Esophagus mucosa (tissue), 1 donor: ENCODE data around the gene DPT. TPM values are rescaled to one million over a fixed set of nuclear protein-coding genes. Genes with fewer than 3 reads are reported as not detected.

ENCODE experiments used
- ATAC-seq: fragments of 200-7000 bp; cut with Tn5 transposase; one replicate; pipeline ENCODE4 v1.9.1; 2020
- total RNA-seq: library from RNA; stranded (reverse); gene quantifications from one replicate; pipeline ENCODE4 v1.2.4, GENCODE V29; 2023
- donor health status: DM: yes; HTN: yes; CAD: no.

DPT gene
- total RNA-seq, 1 donor from 2014 or later, result 0.56 TPM

GRCh38 chr1:168698453-168698852 is 30.6 kb downstream of the DPT start:
- no peak for ATAC-seq

- no peak for ATAC-seq
Observed at GRCh38 chr1:168697356-168698126, 31.5 kb downstream of the DPT start.

- ATAC-seq, result no peak
Observed at GRCh38 chr1:168696125-168696760, 32.8 kb downstream of the DPT start.

GRCh38 chr1:168693872-168694238 is 35.2 kb downstream of the DPT start:
- no peak for ATAC-seq

- ATAC-seq, result no peak
Observed at GRCh38 chr1:168693197-168693871, 35.7 kb downstream of the DPT start.

GRCh38 chr1:168692472-168692871 is 36.5 kb downstream of the DPT start:
- no peak for ATAC-seq

- ATAC-seq, result no peak
Observed at GRCh38 chr1:168691541-168691940, 37.5 kb downstream of the DPT start.

- peak; percentile 44 for ATAC-seq
Observed at GRCh38 chr1:168689726-168690602, 39.0 kb downstream of the DPT start.

GRCh38 chr1:168689327-168689657 is 39.7 kb downstream of the DPT start:
- no peak for ATAC-seq

- no peak for ATAC-seq
Observed at GRCh38 chr1:168688644-168689326, 40.2 kb downstream of the DPT start.

GRCh38 chr1:168687816-168688215 is 41.2 kb downstream of the DPT start:
- ATAC-seq, result no peak

- ATAC-seq, result no peak
Observed at GRCh38 chr1:168686666-168687065, 42.3 kb downstream of the DPT start.

GRCh38 chr1:168683871-168684270 is 45.1 kb downstream of the DPT start:
- no peak for ATAC-seq

GRCh38 chr1:168676861-168677260 is 52.1 kb downstream of the DPT start:
- no peak for ATAC-seq

- no peak for ATAC-seq
Observed at GRCh38 chr1:168676029-168676812, 52.8 kb downstream of the DPT start.

GRCh38 chr1:168673974-168674683 is 54.9 kb downstream of the DPT start:
- no peak for ATAC-seq

- ATAC-seq, result peak; percentile 84
Observed at GRCh38 chr1:168672278-168672677, 56.7 kb downstream of the DPT start.

- peak; percentile 79 for ATAC-seq
Observed at GRCh38 chr1:168671782-168672181, 57.2 kb downstream of the DPT start.

- no peak for ATAC-seq
Observed at GRCh38 chr1:168665975-168666374, 63.0 kb downstream of the DPT start.

GRCh38 chr1:168664069-168664834 is 64.8 kb downstream of the DPT start:
- no peak for ATAC-seq
